ENCODE data around the gene SF1.

SF1 gene

GRCh38 chr11:64801158-64801464 is 22.8 kb upstream of the SF1 start:
- no peak for DNase-seq

GRCh38 chr11:64800303-64801157 is 22.2 kb upstream of the SF1 start:
- no peak for DNase-seq

- no peak for DNase-seq
Observed at GRCh38 chr11:64799623-64800302, 21.4 kb upstream of the SF1 start.

- DNase-seq: no peak
Observed at GRCh38 chr11:64799256-64799622, 20.9 kb upstream of the SF1 start.

GRCh38 chr11:64796757-64797541 is 18.6 kb upstream of the SF1 start:
- DNase-seq: no peak

GRCh38 chr11:64796047-64796756 is 17.9 kb upstream of the SF1 start:
- DNase-seq: no peak

- DNase-seq: no peak
Observed at GRCh38 chr11:64794526-64794925, 16.2 kb upstream of the SF1 start.

GRCh38 chr11:64793271-64794160 is 15.2 kb upstream of the SF1 start:
- no peak for DNase-seq

- DNase-seq: no peak
Observed at GRCh38 chr11:64792482-64792881, 14.1 kb upstream of the SF1 start.

- no peak for DNase-seq
Observed at GRCh38 chr11:64791781-64792291, 13.5 kb upstream of the SF1 start.

GRCh38 chr11:64790205-64791095 is 12.1 kb upstream of the SF1 start:
- no peak for DNase-seq

GRCh38 chr11:64789331-64790204 is 11.2 kb upstream of the SF1 start:
- no peak for DNase-seq

GRCh38 chr11:64788321-64789215 is 10.2 kb upstream of the SF1 start:
- DNase-seq: no peak

GRCh38 chr11:64787526-64788320 is 9.4 kb upstream of the SF1 start:
- peak; percentile 19 for DNase-seq

GRCh38 chr11:64786308-64786707 is 8.0 kb upstream of the SF1 start:
- DNase-seq: no peak

- no peak for DNase-seq
Observed at GRCh38 chr11:64784813-64785581, 6.7 kb upstream of the SF1 start.

- no peak for DNase-seq
Observed at GRCh38 chr11:64778223-64778472, 194 bp downstream of the SF1 start.
